Measurements from ENCODE around the gene HESX1.

Gene HESX1

DNA sequence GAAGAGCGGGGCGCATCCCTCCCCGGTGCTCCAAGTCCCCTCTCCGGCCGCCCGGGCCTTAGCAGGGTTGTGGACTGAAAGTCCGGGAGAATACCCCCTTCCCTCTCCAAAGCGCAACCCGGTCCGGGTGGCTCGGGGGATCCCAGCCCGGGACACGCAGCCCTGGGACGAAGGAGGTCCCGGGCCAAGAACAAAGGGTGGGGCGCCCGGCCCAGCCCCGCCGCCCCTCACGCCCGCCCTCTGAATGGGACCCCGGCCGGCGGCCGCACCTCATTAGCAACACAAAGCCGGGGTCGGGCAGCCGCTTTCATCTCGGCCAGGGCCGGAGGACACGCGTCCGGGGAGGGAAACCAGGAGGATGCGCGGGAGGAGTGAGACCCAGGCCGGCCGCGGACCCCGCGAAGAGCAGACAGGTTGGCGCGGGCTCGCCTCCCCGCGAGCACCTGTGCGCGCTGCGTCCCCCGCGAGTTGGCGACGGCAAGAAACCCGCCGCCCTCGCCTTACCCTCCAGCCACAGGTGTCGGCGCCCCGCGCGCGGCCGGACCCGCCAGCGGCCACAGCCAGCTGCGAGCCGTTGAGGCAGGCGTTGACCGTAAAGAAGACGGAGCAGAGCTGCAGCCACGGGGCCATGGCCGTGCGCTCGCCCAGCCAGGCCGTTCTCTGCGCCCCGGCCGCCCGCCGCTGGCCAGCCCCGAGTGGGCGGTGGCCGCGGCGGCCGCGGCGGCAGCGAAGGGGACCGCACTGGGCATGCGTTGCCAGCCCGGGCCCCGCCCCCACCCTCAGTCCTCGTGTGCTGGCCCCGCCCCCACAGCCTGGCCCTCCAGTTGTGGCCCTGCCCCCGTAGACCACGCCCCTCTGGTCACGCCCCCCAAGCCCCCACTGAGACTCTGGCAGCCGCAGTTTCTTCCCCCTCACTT lies 34.9 kb downstream of the HESX1 start, which contains the start of gene IL17RD:
IL17RD (minus strand) TSS at position 697 of the 917 bp plus-strand sequence; CDS start at position 630, 67 bp downstream.
- H3K9me2 ChIP-seq (replicated peaks; ENCODE audit: control insufficient read depth, low read length) = no peaks in the 10 kb centered on the region
- H3K4me3 ChIP-seq (ENCODE audit: low read length) = peak within 1 kb of the TSS; percentile 73
- H3K79me2 ChIP-seq (ENCODE audit: control insufficient read depth, low read length) = no peaks in the 10 kb centered on the region
- H3K4me1 ChIP-seq (ENCODE audit: control insufficient read depth, low read length) = peaks cover 16% of the 10 kb centered on the region
- no peaks in the 10 kb centered on the region for H3F3A ChIP-seq (ENCODE audit: control insufficient read depth, insufficient read depth)
- H3K9me3 ChIP-seq (ENCODE audit: control insufficient read depth, insufficient read depth, low read length) = no peaks in the 10 kb centered on the region
- peaks cover 56% of the 10 kb centered on the region for H3K27me3 ChIP-seq (ENCODE audit: control insufficient read depth, low read length)
- peak within 1 kb of the TSS; percentile 73 for H3K4me2 ChIP-seq (ENCODE audit: low read length)
- H3K36me3 ChIP-seq (ENCODE audit: control insufficient read depth, low read length) = no peaks in the 10 kb centered on the region
- H4K20me1 ChIP-seq (ENCODE audit: control insufficient read depth, insufficient read depth, low read depth, low read length) = no peaks in the 10 kb centered on the region
- no peak within 1 kb of the TSS for H3K27ac ChIP-seq (ENCODE audit: low read depth, low read length)
- TF ChIP-seq, protein P1, sequence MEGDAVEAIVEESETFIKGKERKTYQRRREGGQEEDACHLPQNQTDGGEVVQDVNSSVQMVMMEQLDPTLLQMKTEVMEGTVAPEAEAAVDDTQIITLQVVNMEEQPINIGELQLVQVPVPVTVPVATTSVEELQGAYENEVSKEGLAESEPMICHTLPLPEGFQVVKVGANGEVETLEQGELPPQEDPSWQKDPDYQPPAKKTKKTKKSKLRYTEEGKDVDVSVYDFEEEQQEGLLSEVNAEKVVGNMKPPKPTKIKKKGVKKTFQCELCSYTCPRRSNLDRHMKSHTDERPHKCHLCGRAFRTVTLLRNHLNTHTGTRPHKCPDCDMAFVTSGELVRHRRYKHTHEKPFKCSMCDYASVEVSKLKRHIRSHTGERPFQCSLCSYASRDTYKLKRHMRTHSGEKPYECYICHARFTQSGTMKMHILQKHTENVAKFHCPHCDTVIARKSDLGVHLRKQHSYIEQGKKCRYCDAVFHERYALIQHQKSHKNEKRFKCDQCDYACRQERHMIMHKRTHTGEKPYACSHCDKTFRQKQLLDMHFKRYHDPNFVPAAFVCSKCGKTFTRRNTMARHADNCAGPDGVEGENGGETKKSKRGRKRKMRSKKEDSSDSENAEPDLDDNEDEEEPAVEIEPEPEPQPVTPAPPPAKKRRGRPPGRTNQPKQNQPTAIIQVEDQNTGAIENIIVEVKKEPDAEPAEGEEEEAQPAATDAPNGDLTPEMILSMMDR (IDR thresholded peaks at IDR 0.05; ENCODE audit: low read depth, low read length, poor library complexity, severe bottlenecking) = no peak
- no peak for TF ChIP-seq EZH2phosphoT487 (IDR thresholded peaks at IDR 0.05; ENCODE audit: borderline replicate concordance, low read length)

DNA sequence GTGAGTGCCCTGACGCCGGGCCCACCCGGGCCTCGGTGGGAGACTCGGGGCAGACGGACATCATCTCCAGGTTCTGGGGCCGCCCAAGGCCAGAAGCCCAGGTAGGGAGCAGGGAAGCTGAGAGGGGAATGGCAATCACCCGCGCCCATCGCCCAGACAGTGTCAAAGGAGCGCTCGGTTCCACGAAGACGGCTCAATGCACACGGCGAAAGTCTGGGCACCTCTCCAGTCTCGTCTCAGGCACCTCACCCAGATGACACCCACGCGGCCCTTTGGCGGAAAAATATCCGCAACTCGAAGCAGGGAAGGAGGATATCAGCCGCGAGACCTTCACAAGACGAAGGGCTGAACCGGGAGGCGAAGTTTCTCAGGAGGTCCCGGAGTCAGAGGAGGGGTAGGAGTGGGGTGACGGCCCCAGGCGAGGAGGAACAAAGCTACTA lies 35.5 kb downstream of the HESX1 start:
- Histone ChIP-seq H3K79me2 (ENCODE audit: control insufficient read depth, low read length) (no peaks in the 10 kb centered on the region), H4K20me1 (ENCODE audit: control insufficient read depth, insufficient read depth, low read depth, low read length) (no peaks in the 10 kb centered on the region), H3K27me3 (ENCODE audit: control insufficient read depth, low read length) (peaks cover 52% of the 10 kb centered on the region), H3K9me3 (ENCODE audit: control insufficient read depth, insufficient read depth, low read length) (no peaks in the 10 kb centered on the region), H3K27ac (ENCODE audit: low read depth, low read length) (no peak overlapping the region), H3K4me3 (ENCODE audit: low read length) (no peak overlapping the region), H3K4me2 (ENCODE audit: low read length) (no peak overlapping the region), H3K9me2 (replicated peaks; ENCODE audit: control insufficient read depth, low read length) (no peaks in the 10 kb centered on the region), H3F3A (ENCODE audit: control insufficient read depth, insufficient read depth) (no peaks in the 10 kb centered on the region), H3K4me1 (ENCODE audit: control insufficient read depth, low read length) (peaks cover 10% of the 10 kb centered on the region), H3K36me3 (ENCODE audit: control insufficient read depth, low read length) (no peaks in the 10 kb centered on the region)
- TF ChIP-seq, protein P1 (IDR thresholded peaks at IDR 0.05; ENCODE audit: low read depth, low read length, poor library complexity, severe bottlenecking) = no peak
- TF ChIP-seq EZH2phosphoT487 (IDR thresholded peaks at IDR 0.05; ENCODE audit: borderline replicate concordance, low read length) = no peak

DNA sequence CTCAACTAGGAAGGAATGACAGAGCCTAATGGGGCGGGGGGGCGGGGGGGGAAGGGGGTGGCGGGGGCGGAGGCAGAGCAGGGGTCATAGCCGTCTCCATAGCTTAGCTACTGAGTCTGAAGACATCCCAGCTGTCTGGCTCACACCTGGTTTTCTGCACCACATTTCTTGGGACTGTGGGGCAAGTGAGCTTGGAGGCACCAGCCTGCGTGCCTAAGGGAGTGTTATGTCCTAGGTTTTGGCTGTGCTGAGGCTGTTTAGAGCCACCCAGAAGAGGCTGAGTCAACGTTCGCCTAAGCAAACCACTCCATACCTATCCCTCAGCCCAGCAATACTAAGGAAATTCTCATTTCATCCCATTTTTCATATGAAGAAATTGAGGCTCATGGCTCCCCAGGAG lies 36.0 kb downstream of the HESX1 start:
- H3K27me3 ChIP-seq (ENCODE audit: control insufficient read depth, low read length) = peaks cover 49% of the 10 kb centered on the region

DNA sequence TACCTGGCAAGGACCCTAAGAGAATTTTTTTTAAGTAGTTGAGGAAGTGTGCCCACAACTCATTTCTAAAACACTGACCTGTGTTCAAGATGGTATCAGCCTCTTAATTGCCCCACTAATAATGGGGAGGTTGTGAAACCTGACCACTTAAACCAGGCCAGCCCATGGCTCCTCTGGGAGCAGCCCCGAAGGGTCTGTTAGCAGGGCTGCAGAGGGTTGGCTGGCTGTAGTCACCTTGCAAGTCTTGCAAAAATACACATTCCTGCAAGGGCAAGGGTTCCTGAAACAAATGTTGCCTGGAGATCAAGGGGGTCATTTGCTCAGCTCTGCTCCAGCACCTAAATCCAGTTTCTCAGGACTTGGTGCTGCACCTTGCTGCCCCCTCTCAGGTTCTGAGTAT lies 37.9 kb downstream of the HESX1 start:
- H3K4me3 ChIP-seq (ENCODE audit: low read length) = no peak overlapping the region
- peaks cover 45% of the 10 kb centered on the region for H3K27me3 ChIP-seq (ENCODE audit: control insufficient read depth, low read length)

More for the DNA sequence above, 36.0 kb downstream of the HESX1 start:
- Histone ChIP-seq H4K20me1 (ENCODE audit: control insufficient read depth, insufficient read depth, low read depth, low read length) (no peaks in the 10 kb centered on the region), H3K9me2 (replicated peaks; ENCODE audit: control insufficient read depth, low read length) (no peaks in the 10 kb centered on the region), H3K9me3 (ENCODE audit: control insufficient read depth, insufficient read depth, low read length) (no peaks in the 10 kb centered on the region), H3K79me2 (ENCODE audit: control insufficient read depth, low read length) (no peaks in the 10 kb centered on the region), H3F3A (ENCODE audit: control insufficient read depth, insufficient read depth) (no peaks in the 10 kb centered on the region), H3K4me2 (ENCODE audit: low read length) (no peak overlapping the region), H3K4me3 (ENCODE audit: low read length) (no peak overlapping the region), H3K36me3 (ENCODE audit: control insufficient read depth, low read length) (no peaks in the 10 kb centered on the region), H3K27ac (ENCODE audit: low read depth, low read length) (no peak overlapping the region), H3K4me1 (ENCODE audit: control insufficient read depth, low read length) (peaks cover 6% of the 10 kb centered on the region; the same call in 1 of the 2 replicates)
- TF ChIP-seq EZH2phosphoT487 (IDR thresholded peaks at IDR 0.05; ENCODE audit: borderline replicate concordance, low read length) = no peak

More for the DNA sequence above, 37.9 kb downstream of the HESX1 start:
- H4K20me1 ChIP-seq (ENCODE audit: control insufficient read depth, insufficient read depth, low read depth, low read length) = no peaks in the 10 kb centered on the region
- H3K27ac ChIP-seq (ENCODE audit: low read depth, low read length) = no peak overlapping the region
- H3K79me2 ChIP-seq (ENCODE audit: control insufficient read depth, low read length) = no peaks in the 10 kb centered on the region
- no peaks in the 10 kb centered on the region for H3K36me3 ChIP-seq (ENCODE audit: control insufficient read depth, low read length)
- no peaks in the 10 kb centered on the region for H3K9me3 ChIP-seq (ENCODE audit: control insufficient read depth, insufficient read depth, low read length)
- no peak for TF ChIP-seq EZH2phosphoT487 (IDR thresholded peaks at IDR 0.05; ENCODE audit: borderline replicate concordance, low read length)
- TF ChIP-seq, protein P1 (IDR thresholded peaks at IDR 0.05; ENCODE audit: low read depth, low read length, poor library complexity, severe bottlenecking) = no peak
- peaks cover 6% of the 10 kb centered on the region; the same call in 1 of the 2 replicates for H3K4me1 ChIP-seq (ENCODE audit: control insufficient read depth, low read length)
- no peaks in the 10 kb centered on the region for H3K9me2 ChIP-seq (replicated peaks; ENCODE audit: control insufficient read depth, low read length)
- no peak overlapping the region for H3K4me2 ChIP-seq (ENCODE audit: low read length)
- no peaks in the 10 kb centered on the region for H3F3A ChIP-seq (ENCODE audit: control insufficient read depth, insufficient read depth)
